HG03558 (cell line): Measurements from ENCODE around the gene TCF25.
"Not testable (repeated sequence)": the region's sequence is repeated elsewhere in the genome, so short reads cannot be mapped to it uniquely, and the experiment has no call there.

Experiments used
- ATAC-seq: cut with Tn5 transposase; IDR thresholded peaks from one replicate; pipeline ENCODE4 v1.9.1; 2021; ENCODE audit warnings: moderate number of reproducible peaks; ENCODE audit not compliant: unreplicated experiment; ENCODE audit errors: extremely low read depth

TCF25 gene

GRCh38 chr16:89915303-89916232 is 42.2 kb downstream of the TCF25 start:
- no peak for ATAC-seq

DNA sequence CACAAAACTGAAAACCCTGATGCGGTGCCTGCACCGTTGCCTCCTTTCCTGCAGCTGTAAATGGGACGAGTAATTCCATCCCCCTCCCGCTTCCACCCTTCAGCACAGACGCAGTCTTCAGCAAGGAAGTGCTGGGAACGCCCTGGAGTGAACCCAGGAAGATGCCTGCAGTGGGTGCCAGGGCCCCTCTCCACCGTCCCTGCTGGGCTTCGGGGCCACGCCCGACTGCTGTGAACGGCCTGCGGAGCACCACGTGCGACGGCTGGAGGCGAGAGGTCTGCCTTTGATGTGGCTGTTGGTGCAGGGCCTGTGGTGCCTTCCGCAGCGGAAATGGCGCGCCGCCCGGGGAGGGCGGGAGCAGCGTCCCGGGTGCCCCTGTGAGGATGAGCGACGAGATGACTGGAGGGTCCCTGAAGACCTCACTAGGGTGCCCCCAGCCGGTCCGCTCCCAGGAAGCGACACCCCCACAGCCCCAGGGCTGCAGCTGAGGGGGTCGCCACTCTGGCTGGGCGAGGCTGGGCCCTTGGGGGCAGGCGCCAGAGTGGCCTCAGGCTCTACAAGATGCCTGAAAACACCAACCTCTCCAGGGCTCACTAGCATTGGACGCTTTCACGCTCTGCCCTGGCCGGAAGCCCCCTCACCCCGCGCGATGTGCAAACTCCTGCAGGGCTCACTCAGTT is 44.5 kb downstream of the TCF25 start:
- no peak for ATAC-seq

DNA sequence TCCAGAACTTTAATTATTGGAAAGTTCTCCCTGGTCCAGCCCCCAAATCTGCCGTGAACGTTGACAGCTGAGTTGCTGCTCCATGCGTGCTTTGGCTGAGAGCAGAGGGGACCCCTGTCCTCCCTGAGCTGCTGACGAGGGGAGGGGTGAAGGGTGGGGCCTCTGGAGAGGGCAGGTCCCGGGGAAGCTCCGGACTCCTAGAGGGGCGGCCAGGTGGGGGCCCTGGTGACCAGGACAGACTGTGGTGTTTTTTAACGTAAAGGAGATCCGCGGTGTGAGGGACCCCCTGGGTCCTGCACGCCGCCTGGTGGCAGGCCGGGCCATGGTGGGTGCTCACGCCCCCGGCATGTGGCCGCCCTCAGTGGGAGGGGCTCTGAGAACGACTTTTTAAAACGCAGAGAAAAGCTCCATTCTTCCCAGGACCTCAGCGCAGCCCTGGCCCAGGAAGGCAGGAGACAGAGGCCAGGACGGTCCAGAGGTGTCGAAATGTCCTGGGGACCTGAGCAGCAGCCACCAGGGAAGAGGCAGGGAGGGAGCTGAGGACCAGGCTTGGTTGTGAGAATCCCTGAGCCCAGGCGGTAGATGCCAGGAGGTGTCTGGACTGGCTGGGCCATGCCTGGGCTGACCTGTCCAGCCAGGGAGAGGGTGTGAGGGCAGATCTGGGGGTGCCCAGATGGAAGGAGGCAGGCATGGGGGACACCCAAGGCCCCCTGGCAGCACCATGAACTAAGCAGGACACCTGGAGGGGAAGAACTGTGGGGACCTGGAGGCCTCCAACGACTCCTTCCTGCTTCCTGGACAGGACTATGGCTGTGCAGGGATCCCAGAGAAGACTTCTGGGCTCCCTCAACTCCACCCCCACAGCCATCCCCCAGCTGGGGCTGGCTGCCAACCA is 45.3 kb downstream of the TCF25 start, which contains the start of gene MC1R:
TSS of gene MC1R (plus strand) at position 410 of the 895 bp plus-strand sequence. CDS start at position 807, 397 bp downstream.
- ATAC-seq = no peak

GRCh38 chr16:89919535-89920406 is 46.4 kb downstream of the TCF25 start:
- ATAC-seq = no peak

- no peak for ATAC-seq
Observed at GRCh38 chr16:89920723-89921122, 47.3 kb downstream of the TCF25 start.

DNA sequence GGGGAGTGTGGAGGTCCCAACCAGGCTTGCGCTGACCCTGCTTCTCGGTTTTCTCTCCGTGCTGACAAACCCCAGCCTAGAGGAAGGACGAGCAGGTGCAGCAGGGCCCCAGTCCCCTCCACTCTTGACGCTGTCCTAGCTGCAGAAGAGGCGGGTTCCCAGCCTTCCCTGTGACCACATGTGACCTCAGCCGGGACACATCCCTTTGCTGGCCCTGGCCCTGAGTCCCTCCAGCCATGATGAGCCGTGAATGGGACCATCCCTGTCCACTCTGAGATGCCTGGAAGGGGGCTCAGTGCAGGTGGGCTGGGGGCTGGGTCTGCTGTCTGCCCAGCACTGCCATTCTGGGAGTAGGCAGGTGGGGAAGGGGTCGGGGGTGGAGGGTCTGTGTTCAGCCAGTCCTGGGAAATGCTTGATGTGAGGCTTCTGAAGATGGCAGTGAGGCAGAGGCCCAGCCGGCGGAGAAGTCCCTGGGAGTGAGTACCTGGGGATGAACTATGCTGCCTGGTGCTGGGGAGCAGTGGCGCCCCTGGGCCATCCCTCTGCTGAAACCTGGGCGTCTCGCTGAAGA is 47.8 kb downstream of the TCF25 start:
- ATAC-seq = no peak

DNA sequence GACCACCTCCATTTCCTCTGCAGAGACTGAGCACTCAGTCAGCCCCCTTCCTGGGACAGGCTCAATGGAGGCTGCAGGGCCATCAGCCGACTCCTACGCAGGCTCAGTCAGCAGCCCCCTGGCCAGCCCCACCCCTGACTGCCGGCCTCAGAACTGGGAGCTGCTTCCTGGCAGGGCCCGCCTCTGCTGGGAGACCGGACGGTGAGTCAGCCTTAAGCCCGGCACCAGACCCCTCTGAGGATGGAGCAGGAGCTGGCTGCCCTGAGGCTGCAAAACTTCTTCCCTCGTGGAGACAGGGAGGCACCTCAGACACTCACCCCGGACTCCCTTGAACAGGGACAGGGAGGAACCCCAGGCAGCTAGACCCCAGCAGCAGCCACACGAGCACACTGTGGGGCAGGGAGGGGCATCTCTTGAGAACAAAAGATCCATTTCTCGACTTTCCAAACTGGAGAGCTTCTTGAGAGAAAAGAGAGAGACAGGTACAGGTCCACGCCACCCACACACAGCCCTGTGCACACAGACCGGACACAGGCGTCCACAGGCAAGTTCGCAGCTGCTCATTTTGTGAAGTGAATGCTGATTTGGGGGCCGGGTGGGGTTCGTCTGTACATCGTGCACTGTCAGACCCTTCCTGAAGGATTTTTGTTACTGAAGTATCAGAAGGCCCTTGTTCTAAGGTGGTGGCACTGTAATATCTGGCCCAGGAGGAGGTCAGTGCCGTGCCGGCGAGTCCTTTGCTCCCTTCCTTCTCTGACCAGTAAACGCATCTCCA is 48.5 kb downstream of the TCF25 start:
- no peak for ATAC-seq

GRCh38 chr16:89922477-89922883 is 49.1 kb downstream of the TCF25 start:
- no peak for ATAC-seq

GRCh38 chr16:89922884-89923639 is 49.7 kb downstream of the TCF25 start, which contains the start of gene TUBB3:
TSS of gene TUBB3 (plus strand) at chr16:89923342. CDS start at chr16:89923402, 60 bp downstream.
- no peak for ATAC-seq

GRCh38 chr16:89923640-89924296 is 50.4 kb downstream of the TCF25 start:
- no peak for ATAC-seq

GRCh38 chr16:89924297-89924924 is 51.0 kb downstream of the TCF25 start:
- no peak for ATAC-seq

DNA sequence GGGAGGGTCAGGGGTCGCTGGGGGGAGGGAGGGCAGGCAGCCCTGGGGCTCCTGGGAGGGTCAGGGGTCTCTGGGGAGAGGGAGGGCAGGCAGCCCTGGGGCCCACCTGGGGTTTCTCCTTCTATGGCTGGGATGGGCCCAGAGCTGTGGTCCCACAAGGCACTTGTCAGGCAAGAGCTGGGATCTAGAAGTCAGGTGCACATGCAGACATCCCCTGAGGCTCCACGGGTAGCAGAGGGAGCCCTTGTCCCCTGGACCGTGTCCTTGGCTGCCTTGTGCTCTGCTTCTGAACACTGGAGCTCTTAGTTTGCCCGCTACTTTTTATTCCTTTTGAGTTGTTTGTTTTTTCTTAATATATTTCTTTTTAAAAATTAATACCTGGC is 51.5 kb downstream of the TCF25 start:
- ATAC-seq = no peak

DNA sequence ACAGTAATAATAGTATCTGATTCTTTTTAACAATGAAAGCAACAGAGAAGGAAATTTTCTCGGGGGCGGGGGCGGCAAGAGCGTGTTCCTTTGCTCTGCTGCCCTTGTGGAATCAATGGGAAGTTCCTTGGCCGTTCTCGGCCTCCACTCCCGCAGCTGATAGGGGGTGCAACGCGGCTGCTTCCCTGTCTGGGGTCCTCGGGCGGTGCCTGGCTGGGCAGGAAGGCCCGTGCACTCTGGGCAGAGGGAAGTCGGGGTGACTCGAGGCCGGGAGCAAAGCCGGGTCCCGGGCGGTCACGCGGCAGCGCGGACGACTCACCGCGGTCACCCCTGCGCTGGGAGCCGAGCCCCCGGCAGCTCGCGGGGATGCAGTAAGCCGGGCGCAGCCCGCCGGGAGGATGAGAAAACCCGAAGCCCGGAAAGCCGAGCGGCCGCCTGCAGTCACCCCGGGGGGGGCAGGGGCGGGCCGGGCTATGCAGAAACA is 52.2 kb downstream of the TCF25 start:
- ATAC-seq = no peak

GRCh38 chr16:89931305-89931896 is 58.0 kb downstream of the TCF25 start:
- no peak for ATAC-seq

DNA sequence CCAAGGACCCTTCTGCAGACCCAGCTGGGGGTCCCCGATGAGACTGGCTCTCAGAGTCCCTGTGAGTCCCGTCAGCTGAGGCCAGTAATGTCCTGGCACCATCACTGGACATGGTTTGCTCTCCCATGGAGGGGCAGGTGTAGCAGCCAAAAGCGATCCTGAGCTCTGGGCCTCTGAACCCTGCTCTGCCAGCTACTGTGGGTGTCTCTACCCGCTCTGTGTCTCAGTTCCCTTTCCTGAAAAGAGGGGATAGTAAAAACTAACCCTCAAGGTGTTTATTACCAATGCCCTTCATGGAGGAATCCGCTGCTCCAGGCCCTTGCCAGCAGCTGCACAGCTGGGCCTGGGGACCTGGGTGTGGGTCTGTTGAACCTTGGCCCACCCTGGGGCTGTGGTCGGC is 58.6 kb downstream of the TCF25 start:
- no peak for ATAC-seq

- ATAC-seq = not testable (repeated sequence)
Observed at GRCh38 chr16:89934019-89934418, 60.6 kb downstream of the TCF25 start.
